ENCODE results near the gene BMI1.

BMI1 gene

GRCh38 chr10:22320591-22321155 is at the start of gene BMI1:
Gene BMI1 (plus strand): TSS chr10:22321099. CDS start chr10:22326450, 5,351 bp downstream.
- Histone ChIP-seq H3K27ac (ENCODE audit: low read depth in 2 of 2, low read length in 2 of 2) (peak within 1 kb of the TSS; percentile 87), H3K36me3 (ENCODE audit: control insufficient read depth in 2 of 2, insufficient read depth in 2 of 2, low read length in 2 of 2) (no peaks in the 10 kb centered on the region), H3K9ac (ENCODE audit: low read depth in 1 of 2, low read length in 2 of 2) (peak within 1 kb of the TSS; percentile 73 to 87), H3K9me3 (ENCODE audit: control insufficient read depth in 2 of 2, low read length in 2 of 2) (no peaks in the 10 kb centered on the region), H3K4me3 (ENCODE audit: low read length in 2 of 2) (peak within 1 kb of the TSS; percentile 80 to 86), H3K4me1 (ENCODE audit: control insufficient read depth in 2 of 2, insufficient read depth in 2 of 2, low read length in 2 of 2) (peaks cover 19 to 26% of the 10 kb centered on the region in 2 donors), H3K27me3 (ENCODE audit: control insufficient read depth in 2 of 2, insufficient read depth in 2 of 2, low read length in 2 of 2) (peaks cover 16 to 28% of the 10 kb centered on the region in 2 donors)

DNA sequence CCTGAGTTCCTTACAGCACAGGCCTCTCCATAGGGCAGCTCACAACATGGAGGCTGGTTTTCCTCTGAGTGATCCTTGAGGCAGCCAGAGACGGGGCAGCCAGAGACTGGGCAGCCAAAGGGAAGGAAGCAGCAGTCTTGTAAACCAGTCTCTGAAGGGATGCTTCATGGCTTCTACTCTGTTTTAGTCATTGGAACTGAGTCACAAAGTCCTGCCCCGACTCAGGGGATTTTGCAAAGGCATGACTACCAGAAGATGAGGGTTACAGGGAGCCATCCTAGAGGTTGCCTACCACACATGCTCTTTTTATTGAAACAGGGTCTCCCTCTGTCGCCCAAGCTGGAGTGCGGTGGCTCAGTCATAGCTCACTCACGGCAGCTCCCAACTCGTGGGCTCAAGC is 49.1 kb upstream of the BMI1 start:
- no peak overlapping the region for H3K27ac ChIP-seq (ENCODE audit: low read depth in 2 of 2, low read length in 2 of 2)
- H3K9ac ChIP-seq (ENCODE audit: low read depth in 1 of 2, low read length in 2 of 2) = no peak overlapping the region
- no peaks in the 10 kb centered on the region for H3K4me1 ChIP-seq (ENCODE audit: control insufficient read depth in 2 of 2, insufficient read depth in 2 of 2, low read length in 2 of 2)
- H3K27me3 ChIP-seq (ENCODE audit: control insufficient read depth in 2 of 2, insufficient read depth in 2 of 2, low read length in 2 of 2) = no peaks in the 10 kb centered on the region
- no peaks in the 10 kb centered on the region for H3K9me3 ChIP-seq (ENCODE audit: control insufficient read depth in 2 of 2, low read length in 2 of 2)
- H3K36me3 ChIP-seq (ENCODE audit: control insufficient read depth in 2 of 2, insufficient read depth in 2 of 2, low read length in 2 of 2) = no peaks in the 10 kb centered on the region
- no peak overlapping the region for H3K4me3 ChIP-seq (ENCODE audit: low read length in 2 of 2)

DNA sequence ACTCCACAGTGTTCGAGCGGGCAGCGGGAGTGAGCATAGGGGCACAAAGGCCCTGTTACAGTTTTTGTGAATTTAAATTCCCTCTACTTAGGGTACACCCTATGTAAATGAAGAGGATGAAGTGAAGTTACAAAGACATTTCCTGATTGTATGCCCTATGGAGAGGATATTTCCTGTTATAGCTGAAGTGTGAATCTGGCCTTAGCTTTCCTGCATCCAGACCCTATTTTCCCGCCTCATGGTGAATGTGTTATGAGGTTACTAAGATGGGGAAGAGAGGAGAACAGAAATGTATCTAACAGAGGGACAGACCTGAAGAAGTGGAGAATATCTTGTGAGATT is 42.5 kb upstream of the BMI1 start:
- H3K36me3 ChIP-seq (ENCODE audit: control insufficient read depth in 2 of 2, insufficient read depth in 2 of 2, low read length in 2 of 2) = no peaks in the 10 kb centered on the region
- H3K4me3 ChIP-seq (ENCODE audit: low read length in 2 of 2) = peak overlapping the region in 1 of 2 donors; percentile 60
- peaks cover 0 to 3% of the 10 kb centered on the region in 2 donors for H3K27me3 ChIP-seq (ENCODE audit: control insufficient read depth in 2 of 2, insufficient read depth in 2 of 2, low read length in 2 of 2)
- H3K9ac ChIP-seq (ENCODE audit: low read depth in 1 of 2, low read length in 2 of 2) = no peak overlapping the region
- no peaks in the 10 kb centered on the region for H3K4me1 ChIP-seq (ENCODE audit: control insufficient read depth in 2 of 2, insufficient read depth in 2 of 2, low read length in 2 of 2)
- no peak overlapping the region for H3K27ac ChIP-seq (ENCODE audit: low read depth in 2 of 2, low read length in 2 of 2)
- no peaks in the 10 kb centered on the region for H3K9me3 ChIP-seq (ENCODE audit: control insufficient read depth in 2 of 2, low read length in 2 of 2)

DNA sequence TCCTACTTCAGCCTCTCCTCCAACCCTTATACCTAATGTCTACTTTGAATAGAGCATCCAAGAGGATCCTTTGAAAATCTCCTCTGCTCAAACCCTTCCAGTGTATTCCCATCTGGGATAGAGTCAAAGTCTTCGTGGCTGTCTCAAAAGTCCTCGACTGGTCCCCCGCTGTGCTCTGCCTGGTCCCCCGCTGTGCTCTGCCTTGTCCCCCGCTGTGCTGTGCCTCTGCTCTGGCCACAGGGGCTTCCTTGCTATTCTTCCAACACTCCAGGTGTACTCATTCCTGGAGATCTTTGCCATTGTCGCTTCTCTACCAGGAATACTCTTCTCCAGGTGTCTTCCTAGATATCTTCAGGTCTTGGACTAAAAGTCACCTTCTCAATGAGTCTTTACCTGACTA is 40.8 kb upstream of the BMI1 start:
- Histone ChIP-seq H3K27me3 (ENCODE audit: control insufficient read depth in 2 of 2, insufficient read depth in 2 of 2, low read length in 2 of 2) (peaks cover 0 to 3% of the 10 kb centered on the region in 2 donors), H3K27ac (ENCODE audit: low read depth in 2 of 2, low read length in 2 of 2) (no peak overlapping the region), H3K4me3 (ENCODE audit: low read length in 2 of 2) (no peak overlapping the region), H3K9ac (ENCODE audit: low read depth in 1 of 2, low read length in 2 of 2) (no peak overlapping the region), H3K36me3 (ENCODE audit: control insufficient read depth in 2 of 2, insufficient read depth in 2 of 2, low read length in 2 of 2) (no peaks in the 10 kb centered on the region), H3K4me1 (ENCODE audit: control insufficient read depth in 2 of 2, insufficient read depth in 2 of 2, low read length in 2 of 2) (no peaks in the 10 kb centered on the region), H3K9me3 (ENCODE audit: control insufficient read depth in 2 of 2, low read length in 2 of 2) (no peaks in the 10 kb centered on the region)

DNA sequence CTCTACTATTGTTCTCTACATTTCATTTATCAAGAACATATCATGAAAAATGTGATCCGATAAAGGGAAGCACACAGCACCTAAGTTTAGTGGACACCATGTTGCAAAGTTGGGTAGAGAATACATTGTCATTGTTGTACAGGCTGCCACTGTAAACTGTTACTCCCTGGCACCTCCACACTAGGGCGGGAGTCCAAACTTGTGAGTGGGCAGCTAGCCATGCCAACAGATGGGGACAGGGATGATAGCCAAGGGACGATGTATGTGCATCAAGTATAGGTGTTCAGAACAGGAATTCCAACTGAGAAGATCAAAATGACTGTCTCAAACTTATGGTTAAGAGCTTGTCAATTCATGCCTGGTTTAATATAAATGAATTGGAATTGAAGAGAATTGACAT is 35.8 kb upstream of the BMI1 start:
- no peaks in the 10 kb centered on the region for H3K9me3 ChIP-seq (ENCODE audit: control insufficient read depth in 2 of 2, low read length in 2 of 2)
- H3K4me1 ChIP-seq (ENCODE audit: control insufficient read depth in 2 of 2, insufficient read depth in 2 of 2, low read length in 2 of 2) = no peaks in the 10 kb centered on the region
- no peak overlapping the region for H3K4me3 ChIP-seq (ENCODE audit: low read length in 2 of 2)
- peaks cover 0 to under 1% of the 10 kb centered on the region in 2 donors for H3K27me3 ChIP-seq (ENCODE audit: control insufficient read depth in 2 of 2, insufficient read depth in 2 of 2, low read length in 2 of 2)
- no peaks in the 10 kb centered on the region for H3K36me3 ChIP-seq (ENCODE audit: control insufficient read depth in 2 of 2, insufficient read depth in 2 of 2, low read length in 2 of 2)
- H3K9ac ChIP-seq (ENCODE audit: low read depth in 1 of 2, low read length in 2 of 2) = no peak overlapping the region
- H3K27ac ChIP-seq (ENCODE audit: low read depth in 2 of 2, low read length in 2 of 2) = no peak overlapping the region

DNA sequence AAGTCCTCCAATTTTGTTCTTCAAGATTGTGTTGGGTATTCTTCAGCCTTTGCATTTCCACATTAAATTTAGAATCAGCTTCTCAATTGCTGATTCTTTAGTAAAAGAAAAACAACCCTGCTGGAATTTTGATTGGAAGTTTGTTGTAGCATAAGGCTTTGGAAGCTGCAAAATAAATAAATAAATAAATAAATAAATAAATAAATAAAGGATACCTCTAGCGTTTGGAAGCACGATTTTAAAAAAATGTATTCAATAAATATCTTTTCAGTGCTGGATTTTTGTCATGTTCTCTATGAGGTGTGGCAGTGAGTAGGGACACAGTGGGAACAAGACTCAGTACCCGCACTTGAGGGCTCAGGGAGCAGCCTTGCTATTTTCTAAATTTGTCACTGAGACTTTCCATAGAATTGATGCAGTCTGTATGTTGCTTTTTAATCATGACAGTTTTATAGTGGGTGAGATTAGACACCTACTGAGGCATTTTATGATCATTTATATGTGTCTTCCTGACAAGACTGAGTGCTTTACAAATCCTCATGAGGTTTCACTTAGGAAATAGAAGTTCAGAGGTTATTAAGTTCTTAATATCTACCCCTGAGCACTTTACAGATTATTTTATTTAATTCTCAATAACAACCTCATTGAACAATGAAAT is 27.0 kb upstream of the BMI1 start:
- no peaks in the 10 kb centered on the region for H3K36me3 ChIP-seq (ENCODE audit: control insufficient read depth in 2 of 2, insufficient read depth in 2 of 2, low read length in 2 of 2)
- no peaks in the 10 kb centered on the region for H3K27me3 ChIP-seq (ENCODE audit: control insufficient read depth in 2 of 2, insufficient read depth in 2 of 2, low read length in 2 of 2)
- no peak overlapping the region for H3K4me3 ChIP-seq (ENCODE audit: low read length in 2 of 2)
- no peak overlapping the region for H3K27ac ChIP-seq (ENCODE audit: low read depth in 2 of 2, low read length in 2 of 2)
- H3K9me3 ChIP-seq (ENCODE audit: control insufficient read depth in 2 of 2, low read length in 2 of 2) = no peaks in the 10 kb centered on the region
- H3K4me1 ChIP-seq (ENCODE audit: control insufficient read depth in 2 of 2, insufficient read depth in 2 of 2, low read length in 2 of 2) = no peaks in the 10 kb centered on the region
- H3K9ac ChIP-seq (ENCODE audit: low read depth in 1 of 2, low read length in 2 of 2) = no peak overlapping the region

DNA sequence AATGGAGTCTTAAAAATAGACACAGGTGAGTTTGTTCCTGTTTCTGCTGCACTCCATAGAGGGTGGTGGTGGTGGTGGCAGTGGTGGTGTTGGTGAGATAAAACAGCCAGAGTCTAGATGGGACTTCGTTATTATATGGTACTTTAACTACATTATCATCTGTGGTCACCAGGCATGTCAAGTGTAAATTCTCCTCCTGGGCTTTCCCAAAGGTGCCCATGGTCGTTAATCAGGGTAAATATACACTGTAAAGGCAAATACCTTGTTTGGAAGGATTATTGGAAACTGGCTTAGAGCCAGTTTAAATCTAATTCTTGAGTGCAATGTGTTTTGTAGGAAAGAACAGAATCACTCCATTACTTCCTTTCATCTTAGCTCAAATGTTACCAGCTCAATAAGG is 26.2 kb upstream of the BMI1 start:
- Histone ChIP-seq H3K4me3 (ENCODE audit: low read length in 2 of 2) (no peak overlapping the region), H3K27me3 (ENCODE audit: control insufficient read depth in 2 of 2, insufficient read depth in 2 of 2, low read length in 2 of 2) (no peaks in the 10 kb centered on the region), H3K9me3 (ENCODE audit: control insufficient read depth in 2 of 2, low read length in 2 of 2) (no peaks in the 10 kb centered on the region), H3K36me3 (ENCODE audit: control insufficient read depth in 2 of 2, insufficient read depth in 2 of 2, low read length in 2 of 2) (no peaks in the 10 kb centered on the region), H3K9ac (ENCODE audit: low read depth in 1 of 2, low read length in 2 of 2) (no peak overlapping the region), H3K27ac (ENCODE audit: low read depth in 2 of 2, low read length in 2 of 2) (no peak overlapping the region), H3K4me1 (ENCODE audit: control insufficient read depth in 2 of 2, insufficient read depth in 2 of 2, low read length in 2 of 2) (no peaks in the 10 kb centered on the region)

DNA sequence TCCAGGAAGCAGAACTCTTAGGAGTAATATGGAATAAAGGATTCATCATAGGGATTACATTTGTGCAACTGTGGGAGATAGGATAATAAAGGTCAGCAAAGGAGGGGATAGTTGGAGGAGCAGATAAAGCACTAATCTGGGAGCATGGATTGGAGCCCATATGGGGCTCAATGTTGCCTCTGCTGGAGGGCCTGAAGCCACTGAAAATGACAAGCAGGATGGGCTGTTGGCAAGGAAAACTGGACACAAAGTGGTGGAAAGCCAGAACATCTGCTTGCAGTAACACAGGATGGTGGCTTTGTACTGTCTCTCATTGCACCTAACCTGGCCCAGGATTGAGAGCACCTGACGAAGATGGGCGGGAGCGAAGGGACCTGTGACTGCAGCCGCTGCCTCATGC is 19.7 kb upstream of the BMI1 start:
- no peak overlapping the region for H3K9ac ChIP-seq (ENCODE audit: low read depth in 1 of 2, low read length in 2 of 2)
- H3K36me3 ChIP-seq (ENCODE audit: control insufficient read depth in 2 of 2, insufficient read depth in 2 of 2, low read length in 2 of 2) = no peaks in the 10 kb centered on the region
- no peaks in the 10 kb centered on the region for H3K4me1 ChIP-seq (ENCODE audit: control insufficient read depth in 2 of 2, insufficient read depth in 2 of 2, low read length in 2 of 2)
- no peaks in the 10 kb centered on the region for H3K9me3 ChIP-seq (ENCODE audit: control insufficient read depth in 2 of 2, low read length in 2 of 2)
- H3K27ac ChIP-seq (ENCODE audit: low read depth in 2 of 2, low read length in 2 of 2) = no peak overlapping the region
- no peak overlapping the region for H3K4me3 ChIP-seq (ENCODE audit: low read length in 2 of 2)
- H3K27me3 ChIP-seq (ENCODE audit: control insufficient read depth in 2 of 2, insufficient read depth in 2 of 2, low read length in 2 of 2) = no peaks in the 10 kb centered on the region

GRCh38 chr10:22303461-22303860 is 17.4 kb upstream of the BMI1 start:
- H3K9me3 ChIP-seq (ENCODE audit: control insufficient read depth in 2 of 2, low read length in 2 of 2) = no peaks in the 10 kb centered on the region
- H3K36me3 ChIP-seq (ENCODE audit: control insufficient read depth in 2 of 2, insufficient read depth in 2 of 2, low read length in 2 of 2) = no peaks in the 10 kb centered on the region
- no peak overlapping the region for H3K9ac ChIP-seq (ENCODE audit: low read depth in 1 of 2, low read length in 2 of 2)
- no peaks in the 10 kb centered on the region for H3K4me1 ChIP-seq (ENCODE audit: control insufficient read depth in 2 of 2, insufficient read depth in 2 of 2, low read length in 2 of 2)
- H3K4me3 ChIP-seq (ENCODE audit: low read length in 2 of 2) = no peak overlapping the region
- no peak overlapping the region for H3K27ac ChIP-seq (ENCODE audit: low read depth in 2 of 2, low read length in 2 of 2)
- no peaks in the 10 kb centered on the region for H3K27me3 ChIP-seq (ENCODE audit: control insufficient read depth in 2 of 2, insufficient read depth in 2 of 2, low read length in 2 of 2)

- Histone ChIP-seq H3K4me3 (ENCODE audit: low read length in 2 of 2) (no peak overlapping the region), H3K4me1 (ENCODE audit: control insufficient read depth in 2 of 2, insufficient read depth in 2 of 2, low read length in 2 of 2) (no peaks in the 10 kb centered on the region), H3K27me3 (ENCODE audit: control insufficient read depth in 2 of 2, insufficient read depth in 2 of 2, low read length in 2 of 2) (no peaks in the 10 kb centered on the region), H3K9me3 (ENCODE audit: control insufficient read depth in 2 of 2, low read length in 2 of 2) (no peaks in the 10 kb centered on the region), H3K27ac (ENCODE audit: low read depth in 2 of 2, low read length in 2 of 2) (no peak overlapping the region), H3K9ac (ENCODE audit: low read depth in 1 of 2, low read length in 2 of 2) (no peak overlapping the region), H3K36me3 (ENCODE audit: control insufficient read depth in 2 of 2, insufficient read depth in 2 of 2, low read length in 2 of 2) (no peaks in the 10 kb centered on the region)
Observed at GRCh38 chr10:22305721-22306120, 15.2 kb upstream of the BMI1 start.

Data from mucosa of rectum (tissue), 2 donors.